ENCODE measurements around the gene TBC1D12. TPM values are rescaled to one million over a fixed set of nuclear protein-coding genes. Genes with fewer than 3 reads are reported as not detected.

TBC1D12 gene
- total and polyA plus RNA-seq, 2 donors (not counting 3 experiments of a cell fraction or from before 2014, with no cell fraction given): 2.9 to 7.3 TPM

DNA sequence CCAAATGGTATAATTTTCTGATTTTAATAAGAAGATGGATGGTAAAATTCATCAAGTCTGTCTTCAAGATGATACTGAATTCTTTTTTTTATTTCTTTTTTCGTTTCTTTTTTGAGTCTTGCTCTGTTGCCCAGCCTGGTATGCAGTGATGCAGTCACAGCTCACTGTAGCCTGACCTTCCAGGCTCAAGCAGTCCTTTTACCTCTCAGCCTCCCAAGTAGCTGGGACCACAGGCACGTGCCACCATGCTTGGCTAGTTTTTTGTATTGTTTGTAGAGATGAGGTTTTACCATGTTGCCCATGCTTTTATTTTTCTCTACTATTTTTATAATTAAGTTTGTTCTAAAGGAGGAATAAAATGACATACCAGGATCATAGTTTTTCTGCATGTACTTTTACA, 91.1 kb downstream of the TBC1D12 start:
- intact Hi-C loops (cut with micrococcal nuclease) (no loop called here), dilution Hi-C loops (cut with MboI; ENCODE audit: extremely low pct_ligation_motif_present, low sequenced_read_pairs) (no loop called here)
- no peak overlapping the region for H3K27ac ChIP-seq (ENCODE audit: insufficient read depth, low read depth, low read length)
- H3K79me2 ChIP-seq (ENCODE audit: control insufficient read depth, insufficient read depth, low read length): no peaks in the 10 kb centered on the region
- TF ChIP-seq POLR2A (IDR thresholded peaks at IDR 0.05; ENCODE audit: low read depth, low read length): no peak
- TF ChIP-seq POLR2AphosphoS5 (IDR thresholded peaks at IDR 0.05; ENCODE audit: insufficient read depth, low read depth, low read length): no peak
- no peak for TF ChIP-seq MYC (IDR thresholded peaks at IDR 0.05; ENCODE audit: low read depth, low read length)
- TF ChIP-seq EZH2 (IDR thresholded peaks at IDR 0.05; ENCODE audit: borderline replicate concordance, low read depth, low read length, severe bottlenecking): no peak
- TF ChIP-seq, protein P1, sequence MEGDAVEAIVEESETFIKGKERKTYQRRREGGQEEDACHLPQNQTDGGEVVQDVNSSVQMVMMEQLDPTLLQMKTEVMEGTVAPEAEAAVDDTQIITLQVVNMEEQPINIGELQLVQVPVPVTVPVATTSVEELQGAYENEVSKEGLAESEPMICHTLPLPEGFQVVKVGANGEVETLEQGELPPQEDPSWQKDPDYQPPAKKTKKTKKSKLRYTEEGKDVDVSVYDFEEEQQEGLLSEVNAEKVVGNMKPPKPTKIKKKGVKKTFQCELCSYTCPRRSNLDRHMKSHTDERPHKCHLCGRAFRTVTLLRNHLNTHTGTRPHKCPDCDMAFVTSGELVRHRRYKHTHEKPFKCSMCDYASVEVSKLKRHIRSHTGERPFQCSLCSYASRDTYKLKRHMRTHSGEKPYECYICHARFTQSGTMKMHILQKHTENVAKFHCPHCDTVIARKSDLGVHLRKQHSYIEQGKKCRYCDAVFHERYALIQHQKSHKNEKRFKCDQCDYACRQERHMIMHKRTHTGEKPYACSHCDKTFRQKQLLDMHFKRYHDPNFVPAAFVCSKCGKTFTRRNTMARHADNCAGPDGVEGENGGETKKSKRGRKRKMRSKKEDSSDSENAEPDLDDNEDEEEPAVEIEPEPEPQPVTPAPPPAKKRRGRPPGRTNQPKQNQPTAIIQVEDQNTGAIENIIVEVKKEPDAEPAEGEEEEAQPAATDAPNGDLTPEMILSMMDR (IDR thresholded peaks at IDR 0.05; ENCODE audit: extremely low read depth in 1 of 2, insufficient read depth in 1 of 2, low read depth in 1 of 2, low read length in 2 of 2): no peak
- TF ChIP-seq GATA2 (IDR thresholded peaks at IDR 0.05; ENCODE audit: insufficient read depth, insufficient read length, low read depth, low read length): no peak
- TF ChIP-seq FOS (IDR thresholded peaks at IDR 0.05; ENCODE audit: borderline replicate concordance, insufficient read depth, low read length): no peak
- TF ChIP-seq MAX (IDR thresholded peaks at IDR 0.05; ENCODE audit: insufficient read depth, insufficient read length): no peak
- TF ChIP-seq JUN (IDR thresholded peaks at IDR 0.05; ENCODE audit: borderline replicate concordance, insufficient read depth, insufficient read length, low read depth): no peak
- BruUV-seq (replicated peaks): no TSS peak
- no peaks in the 10 kb centered on the region for H3K36me3 ChIP-seq (ENCODE audit: control insufficient read depth in 2 of 2, extremely low read depth in 1 of 2, insufficient read depth in 2 of 2, low read length in 2 of 2)
- no peaks in the 10 kb centered on the region for H3K9me1 ChIP-seq (replicated peaks; ENCODE audit: control insufficient read depth, extremely low read depth, insufficient read depth, low read length)
- no peaks in the 10 kb centered on the region for H4K20me1 ChIP-seq (replicated peaks; ENCODE audit: control insufficient read depth, extremely low read depth, insufficient read depth, low read length)
- DNase-seq (ENCODE audit: low read depth, low spot score) (no peak), FAIRE-seq (no peak)
- no peak overlapping the region for H3K4me3 ChIP-seq (replicated peaks in 1 of 3; ENCODE audit: insufficient read depth in 1 of 3, low read depth in 1 of 3, low read length in 3 of 3)
- H3K4me1 ChIP-seq (ENCODE audit: control insufficient read depth, extremely low read depth, insufficient read depth, low read length): peaks cover 3% of the 10 kb centered on the region
- H3K27me3 ChIP-seq (ENCODE audit: control insufficient read depth in 2 of 2, insufficient read depth in 2 of 2, low read length in 2 of 2): no peaks in the 10 kb centered on the region
- no peak overlapping the region for H3K4me2 ChIP-seq (ENCODE audit: insufficient read depth, low read length)
- no peak overlapping the region for H2AFZ ChIP-seq (ENCODE audit: low read depth, low read length)
- CTCF ChIA-PET: interaction anchor here (0.8 kb wide), 1 partner anchor 49 kb away, joined by 3 read pairs; no protein-coding TSS in a partner anchor
- POLR2A ChIA-PET: no interaction called here
- no peak overlapping the region for H3K9ac ChIP-seq (replicated peaks; ENCODE audit: extremely low read depth, insufficient read depth, low read length)
- no peaks in the 10 kb centered on the region for H3K9me3 ChIP-seq (replicated peaks; ENCODE audit: control insufficient read depth, insufficient read depth, low read length)

All from endothelial cell of umbilical vein (primary cell).